GM18873 (cell line): ENCODE results near the gene TRMO.

Source experiments
- ATAC-seq: cut with Tn5 transposase; IDR thresholded peaks from one replicate; pipeline ENCODE4 v1.9.1; 2021; ENCODE audit warnings: mild to moderate bottlenecking, moderate library complexity, moderate number of reproducible peaks; ENCODE audit not compliant: unreplicated experiment, low FRiP score

The TRMO gene

DNA sequence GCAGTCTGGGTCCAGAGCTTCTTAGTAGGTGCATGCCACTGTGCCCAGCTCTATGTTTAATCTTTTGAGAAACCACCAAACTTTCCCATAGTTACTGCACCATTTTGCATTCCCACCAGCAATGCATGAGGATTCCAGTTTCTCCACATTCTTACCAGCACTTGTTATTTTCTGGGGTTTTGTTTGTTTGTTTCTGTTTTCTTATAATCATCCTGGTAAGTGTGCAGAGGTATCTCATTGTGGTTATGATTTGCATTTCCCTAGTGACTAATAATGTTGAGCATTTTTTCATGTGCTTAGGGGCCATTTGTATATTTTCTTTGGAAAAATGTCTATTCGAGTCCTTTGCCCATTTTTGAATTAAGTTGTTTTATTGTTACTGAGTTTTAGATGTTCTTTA is 57.9 kb downstream of the TRMO start:
- no peak for ATAC-seq

- no peak for ATAC-seq
Measured at GRCh38 chr9:97863314-97863713, 59.0 kb downstream of the TRMO start.

GRCh38 chr9:97861148-97861475 is 61.2 kb downstream of the TRMO start:
- ATAC-seq = no peak

DNA sequence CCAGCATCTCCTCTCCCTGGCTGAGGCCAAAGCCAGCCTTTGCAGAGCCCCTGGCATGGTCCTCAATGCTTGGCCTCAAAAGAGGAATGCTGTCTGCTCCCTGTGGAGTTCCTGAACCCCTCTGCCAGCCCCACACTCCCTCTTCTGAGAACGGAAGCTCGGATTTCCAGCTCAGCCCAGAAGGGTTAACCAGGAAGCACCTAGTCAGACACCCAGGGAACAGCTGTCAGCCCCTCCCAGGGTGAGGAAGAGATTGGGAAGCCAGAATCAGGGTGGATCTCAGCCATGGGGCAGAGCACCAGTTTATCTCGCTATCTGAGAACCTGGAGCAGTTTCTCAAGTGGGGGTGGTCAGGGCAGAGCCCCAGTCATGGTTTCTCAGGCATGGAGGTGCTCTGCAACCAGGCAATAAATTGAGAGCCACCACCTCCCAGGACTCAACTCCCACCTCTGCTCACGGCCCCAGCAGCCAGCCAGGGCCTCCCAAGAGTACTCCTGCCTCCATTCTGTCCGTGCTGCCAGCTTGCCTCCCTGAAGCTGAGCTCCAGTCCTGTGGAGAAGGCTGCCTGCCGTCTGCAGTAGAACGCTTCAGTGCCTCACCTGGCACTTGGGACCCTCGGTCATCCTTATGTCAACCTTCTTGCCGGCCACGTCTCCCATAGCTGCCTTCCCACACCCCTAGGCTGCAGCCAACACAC is 61.7 kb downstream of the TRMO start:
- ATAC-seq = no peak

GRCh38 chr9:97859346-97859745 is 63.0 kb downstream of the TRMO start:
- no peak for ATAC-seq

GRCh38 chr9:97858826-97859225 is 63.5 kb downstream of the TRMO start:
- no peak for ATAC-seq

DNA sequence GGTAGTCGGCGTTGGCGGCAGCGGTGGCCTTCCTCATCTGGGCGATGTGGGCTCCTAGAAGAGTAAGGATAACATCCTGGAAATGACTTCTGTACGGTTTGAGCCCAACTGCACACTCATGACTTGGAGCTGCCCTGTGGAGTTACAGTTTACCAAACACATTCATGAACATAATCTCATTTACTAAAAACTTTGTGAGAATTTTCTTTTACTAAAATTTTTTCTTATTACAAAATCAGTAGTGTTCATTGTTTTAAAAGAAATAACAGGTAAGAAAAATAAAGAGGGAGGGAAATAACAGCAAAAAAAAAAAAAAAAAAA is 63.9 kb downstream of the TRMO start:
- ATAC-seq = no peak

DNA sequence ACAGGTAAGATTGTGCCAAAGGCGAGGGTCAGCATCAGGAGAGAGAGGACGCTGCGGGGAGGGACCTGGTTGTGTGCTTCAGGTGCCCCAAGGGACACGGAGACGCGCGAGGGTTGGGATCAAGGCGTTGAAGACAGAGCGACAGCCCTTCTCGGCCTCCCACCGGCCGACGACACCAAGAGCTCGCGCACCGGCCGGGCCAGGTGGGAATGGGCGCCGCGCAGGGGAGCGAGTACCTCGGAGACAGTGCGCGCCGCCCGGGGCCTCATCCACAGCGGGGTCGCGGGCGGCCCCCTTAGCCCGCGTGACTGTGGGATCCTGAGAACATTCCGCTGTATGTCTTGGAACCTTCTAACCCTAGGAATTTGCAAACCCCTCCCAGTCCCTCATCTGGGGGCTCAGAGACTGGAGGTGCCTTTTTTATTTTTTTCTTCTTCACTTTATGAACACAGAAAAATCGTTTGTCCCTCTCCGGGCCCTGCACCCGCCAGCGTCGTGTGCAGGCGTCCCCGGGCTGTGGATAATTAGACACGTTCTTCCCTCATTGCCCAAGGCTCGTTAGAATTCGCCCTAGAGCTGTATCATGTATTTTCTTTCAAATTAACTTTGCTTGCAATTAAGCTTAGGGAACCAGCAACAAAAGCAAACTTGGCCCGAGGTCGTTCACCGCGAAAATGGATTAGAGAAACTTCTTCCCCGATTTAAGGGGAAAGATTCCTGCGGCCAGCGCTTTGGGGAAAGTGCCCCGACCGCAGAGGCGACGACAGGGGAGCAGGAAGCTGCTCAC is 64.5 kb downstream of the TRMO start:
- no peak for ATAC-seq

DNA sequence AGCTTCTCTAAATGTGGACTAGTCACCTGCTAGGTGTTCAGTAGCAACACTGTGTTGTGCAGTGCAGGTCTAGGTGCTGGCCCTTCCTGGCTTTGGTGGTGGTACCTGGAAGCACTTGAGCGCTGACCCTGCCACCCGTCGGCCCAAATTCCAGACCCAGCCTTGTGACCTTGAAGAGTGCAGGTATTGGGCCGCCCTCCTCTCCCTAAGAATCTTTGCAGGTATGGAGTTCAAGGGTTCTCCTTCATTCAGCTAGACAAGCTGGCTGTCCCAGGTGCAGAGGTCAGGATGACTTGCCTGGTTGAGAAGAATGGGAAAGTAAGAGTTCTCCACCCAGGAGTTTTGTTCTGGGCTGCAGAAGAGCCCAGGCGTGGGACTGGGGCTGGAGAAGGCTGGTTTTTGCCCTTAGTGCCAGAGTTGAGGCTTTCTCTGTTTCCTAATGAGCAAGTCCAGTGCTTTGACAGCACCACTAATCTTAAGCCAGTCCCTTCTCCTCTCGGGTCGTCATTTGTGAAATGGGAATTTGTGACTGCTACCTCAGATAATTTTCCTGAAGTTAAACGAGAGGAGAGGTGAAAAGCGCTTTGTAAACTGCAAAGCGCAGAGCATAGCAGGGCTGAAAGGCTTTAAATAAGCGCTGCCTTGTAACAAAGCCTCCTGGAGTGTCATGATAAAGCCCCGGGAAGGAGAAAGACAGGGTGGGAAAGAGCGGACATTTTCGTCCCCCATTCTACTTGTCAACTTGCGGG is 65.3 kb downstream of the TRMO start:
- ATAC-seq = no peak

- no peak for ATAC-seq
Measured at GRCh38 chr9:97855899-97856298, 66.4 kb downstream of the TRMO start.

DNA sequence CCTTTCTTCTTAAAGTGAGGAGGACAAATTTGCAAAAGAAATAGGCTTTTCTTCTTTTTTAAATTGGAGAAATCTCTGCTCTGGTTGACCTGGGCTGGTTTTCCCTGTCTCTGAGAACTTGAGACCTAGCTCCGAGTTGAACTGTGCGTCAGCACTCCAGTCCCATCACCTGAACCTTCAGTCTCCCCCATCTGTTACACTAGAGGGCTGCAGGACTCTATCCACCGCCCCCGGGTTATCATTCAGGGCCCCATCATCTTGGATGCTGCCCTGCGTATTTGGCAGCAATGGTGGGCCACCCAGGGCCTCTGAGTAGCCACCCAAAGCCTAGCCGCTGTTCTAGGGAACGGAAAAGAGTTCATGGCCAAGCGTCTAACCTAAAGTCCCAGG is 66.8 kb downstream of the TRMO start:
- ATAC-seq = no peak

- ATAC-seq = no peak
Measured at GRCh38 chr9:97854696-97855485, 67.4 kb downstream of the TRMO start.
